ENCODE results near the gene SORCS3.

Gene SORCS3

DNA sequence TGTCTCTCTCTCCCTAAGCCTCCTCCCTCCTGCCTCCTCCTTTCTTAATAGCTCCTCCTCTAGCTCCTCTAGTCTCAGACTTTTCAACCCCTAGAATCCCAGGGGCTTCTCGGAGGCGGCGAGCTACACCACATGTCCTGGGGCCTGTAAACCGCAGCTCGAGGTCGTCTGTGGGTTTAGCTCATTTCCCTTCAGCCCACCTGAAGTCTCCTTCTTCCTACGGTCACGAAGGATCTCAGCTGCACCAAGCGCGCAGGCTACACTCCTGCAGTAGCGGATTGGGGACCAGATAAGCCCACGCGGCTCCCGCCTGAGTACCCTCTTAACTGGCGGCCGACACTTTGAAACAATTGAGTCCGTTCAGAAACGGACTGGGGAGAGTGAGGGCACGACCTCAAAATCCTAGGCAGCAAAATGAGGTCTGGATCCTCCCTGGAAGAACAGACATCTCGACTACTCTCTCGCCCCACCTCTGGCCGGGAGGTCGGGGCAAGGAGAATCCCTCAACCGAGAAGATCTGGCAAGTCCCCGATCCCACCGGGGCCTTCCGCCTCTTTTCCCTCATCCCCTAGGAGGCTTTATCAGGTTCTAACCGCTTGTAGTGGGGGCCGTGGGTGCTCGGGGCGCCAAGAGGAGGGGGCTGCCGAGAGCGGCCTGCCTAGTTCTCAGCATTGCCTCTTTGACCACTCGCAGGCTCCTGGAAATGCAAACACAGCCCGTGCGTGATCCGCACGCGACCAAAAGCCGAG, 1.3 kb upstream of the SORCS3 start:
- Mint-ChIP-seq H3K4me1 (ENCODE audit: low read depth) (peaks cover 17% of the 10 kb centered on the region), H3K4me3 (no peak overlapping the region), H3K36me3 (ENCODE audit: low read depth) (no peaks in the 10 kb centered on the region), H3K27me3 (peaks cover 80% of the 10 kb centered on the region), H3K9me3 (no peaks in the 10 kb centered on the region), H3K27ac (no peak overlapping the region)
- no peak for DNase-seq

GRCh38 chr10:104640339-104641186, 527 bp upstream of the SORCS3 start:
- Mint-ChIP-seq H3K36me3 (ENCODE audit: low read depth) (no peaks in the 10 kb centered on the region), H3K4me1 (ENCODE audit: low read depth) (peaks cover 17% of the 10 kb centered on the region), H3K9me3 (no peaks in the 10 kb centered on the region), H3K4me3 (no peak overlapping the region), H3K27me3 (peaks cover 83% of the 10 kb centered on the region), H3K27ac (no peak overlapping the region)
- DNase-seq = no peak

DNA sequence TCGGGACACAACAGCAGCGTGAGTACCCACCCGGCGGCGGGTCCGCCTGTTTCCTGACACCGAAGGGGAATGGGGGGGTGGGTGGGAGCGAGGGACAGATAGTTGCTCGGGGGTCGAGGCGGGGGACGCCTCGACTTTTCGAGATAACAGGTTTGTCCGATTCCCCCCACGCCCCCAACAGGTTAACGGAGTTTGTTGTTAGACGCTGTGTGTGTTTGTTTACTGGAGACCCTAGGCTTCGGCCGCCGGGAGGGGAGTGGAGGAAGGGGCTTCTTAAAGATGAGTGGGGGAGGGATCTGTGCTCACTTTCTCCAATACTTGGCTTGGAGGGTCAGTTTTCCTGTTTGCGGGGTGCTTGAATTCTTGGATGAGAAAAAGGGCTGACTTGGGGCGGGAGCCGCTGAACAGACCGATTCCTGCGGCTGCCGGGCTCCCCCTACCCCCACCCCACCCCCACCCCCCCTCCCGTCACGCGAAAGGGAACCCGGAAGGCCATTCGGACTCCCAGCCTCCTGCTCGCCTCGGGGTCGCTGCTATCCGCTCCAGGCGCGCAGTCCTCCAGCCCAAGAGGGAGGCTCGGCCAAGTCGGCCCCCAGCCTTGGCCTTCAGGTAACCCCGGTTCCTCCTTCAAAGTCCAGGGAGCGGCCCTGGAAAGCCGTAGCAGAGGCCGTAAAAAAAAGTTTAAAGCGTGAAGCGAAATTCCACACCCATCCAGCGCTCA, 1.0 kb downstream of the SORCS3 start:
- no peaks in the 10 kb centered on the region for H3K36me3 Mint-ChIP-seq (ENCODE audit: low read depth)
- peaks cover 84% of the 10 kb centered on the region for H3K27me3 Mint-ChIP-seq
- H3K27ac Mint-ChIP-seq = no peak overlapping the region
- H3K4me3 Mint-ChIP-seq = no peak overlapping the region
- no peaks in the 10 kb centered on the region for H3K9me3 Mint-ChIP-seq
- peaks cover 17% of the 10 kb centered on the region for H3K4me1 Mint-ChIP-seq (ENCODE audit: low read depth)
- no peak for DNase-seq

- DNase-seq = peak; percentile 36
These were observed 1.7 kb downstream of the SORCS3 start for GRCh38 chr10:104642658-104643302.

DNA sequence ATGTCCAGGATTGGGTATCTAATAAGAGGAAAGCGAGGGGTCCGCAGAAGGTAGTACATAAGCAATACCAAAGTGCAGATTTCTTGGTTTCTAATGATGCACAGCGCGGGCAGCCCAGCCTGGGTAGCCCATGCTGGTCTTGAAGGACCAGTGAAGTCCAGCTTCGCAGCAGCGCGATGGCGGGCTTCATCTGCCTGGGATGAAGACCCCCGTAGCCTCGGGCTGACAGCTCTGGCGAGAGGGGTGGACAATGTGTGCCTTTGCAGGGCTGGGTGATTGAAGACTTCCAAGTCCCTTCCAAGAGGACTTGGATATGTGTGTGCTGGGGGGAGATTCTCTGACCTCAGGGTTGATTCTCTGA, 2.2 kb downstream of the SORCS3 start:
- Mint-ChIP-seq H3K27ac (no peak overlapping the region), H3K4me1 (ENCODE audit: low read depth) (peaks cover 17% of the 10 kb centered on the region), H3K27me3 (peaks cover 76% of the 10 kb centered on the region), H3K36me3 (ENCODE audit: low read depth) (no peaks in the 10 kb centered on the region), H3K4me3 (no peak overlapping the region), H3K9me3 (no peaks in the 10 kb centered on the region)
- no peak for DNase-seq

More at GRCh38 chr10:104642658-104643302, 1.7 kb downstream of the SORCS3 start:
- Mint-ChIP-seq H3K27me3 (peaks cover 77% of the 10 kb centered on the region), H3K36me3 (ENCODE audit: low read depth) (no peaks in the 10 kb centered on the region), H3K27ac (no peak overlapping the region), H3K4me3 (no peak overlapping the region), H3K4me1 (ENCODE audit: low read depth) (peaks cover 17% of the 10 kb centered on the region), H3K9me3 (no peaks in the 10 kb centered on the region)

- H3K27ac Mint-ChIP-seq = no peak overlapping the region
- no peaks in the 10 kb centered on the region for H3K36me3 Mint-ChIP-seq (ENCODE audit: low read depth)
- no peaks in the 10 kb centered on the region for H3K9me3 Mint-ChIP-seq
- H3K4me1 Mint-ChIP-seq (ENCODE audit: low read depth) = peaks cover 4% of the 10 kb centered on the region
- DNase-seq = no peak
- no peak overlapping the region for H3K4me3 Mint-ChIP-seq
- H3K27me3 Mint-ChIP-seq = peaks cover 67% of the 10 kb centered on the region
These were observed 5.1 kb downstream of the SORCS3 start for GRCh38 chr10:104646146-104646545.

DNA sequence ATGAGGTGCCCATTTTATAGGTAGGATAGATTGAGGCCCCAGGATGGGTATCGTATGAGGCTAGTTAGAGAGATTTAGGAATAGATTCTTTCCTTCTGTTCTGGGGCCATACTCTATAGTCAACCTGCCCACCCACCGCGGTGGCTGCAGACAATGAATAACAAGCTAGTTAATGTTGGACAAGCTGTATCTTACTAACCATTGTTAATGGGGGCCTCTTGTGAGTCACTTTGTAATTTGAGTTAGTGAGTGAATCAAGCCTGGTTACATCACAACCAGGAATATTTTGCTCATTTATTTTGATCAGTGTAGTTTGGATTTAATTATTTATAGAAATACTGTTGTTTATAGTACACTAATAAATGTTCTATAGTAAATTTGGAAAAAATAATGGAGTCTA, 7.3 kb downstream of the SORCS3 start:
- Mint-ChIP-seq H3K36me3 (ENCODE audit: low read depth) (no peaks in the 10 kb centered on the region), H3K9me3 (no peaks in the 10 kb centered on the region), H3K4me3 (no peak overlapping the region), H3K27ac (no peak overlapping the region), H3K4me1 (ENCODE audit: low read depth) (no peaks in the 10 kb centered on the region), H3K27me3 (peaks cover 59% of the 10 kb centered on the region)
- no peak for DNase-seq

DNA sequence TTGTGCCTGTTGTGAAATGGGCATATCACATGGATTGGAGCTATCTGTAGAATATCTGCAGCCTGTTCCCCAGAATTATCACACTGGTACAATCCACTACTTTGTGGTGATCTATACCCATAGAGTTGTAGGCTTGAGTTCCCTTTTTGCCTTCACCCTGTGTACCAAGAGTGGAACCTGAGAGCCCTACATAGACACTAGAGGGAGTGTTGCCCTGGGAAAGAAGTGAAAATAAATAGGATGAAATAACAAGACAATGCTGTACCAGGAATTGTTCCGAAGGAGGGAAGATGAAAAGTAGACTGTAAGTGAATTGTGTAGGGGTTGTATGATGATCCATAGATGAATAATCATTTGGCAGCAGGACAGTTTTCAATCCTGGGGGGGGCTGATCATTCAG, 9.0 kb downstream of the SORCS3 start:
- H3K9me3 Mint-ChIP-seq = no peaks in the 10 kb centered on the region
- peaks cover 53% of the 10 kb centered on the region for H3K27me3 Mint-ChIP-seq
- no peaks in the 10 kb centered on the region for H3K36me3 Mint-ChIP-seq (ENCODE audit: low read depth)
- no peak overlapping the region for H3K27ac Mint-ChIP-seq
- H3K4me3 Mint-ChIP-seq = no peak overlapping the region
- H3K4me1 Mint-ChIP-seq (ENCODE audit: low read depth) = no peaks in the 10 kb centered on the region
- no peak for DNase-seq

DNA sequence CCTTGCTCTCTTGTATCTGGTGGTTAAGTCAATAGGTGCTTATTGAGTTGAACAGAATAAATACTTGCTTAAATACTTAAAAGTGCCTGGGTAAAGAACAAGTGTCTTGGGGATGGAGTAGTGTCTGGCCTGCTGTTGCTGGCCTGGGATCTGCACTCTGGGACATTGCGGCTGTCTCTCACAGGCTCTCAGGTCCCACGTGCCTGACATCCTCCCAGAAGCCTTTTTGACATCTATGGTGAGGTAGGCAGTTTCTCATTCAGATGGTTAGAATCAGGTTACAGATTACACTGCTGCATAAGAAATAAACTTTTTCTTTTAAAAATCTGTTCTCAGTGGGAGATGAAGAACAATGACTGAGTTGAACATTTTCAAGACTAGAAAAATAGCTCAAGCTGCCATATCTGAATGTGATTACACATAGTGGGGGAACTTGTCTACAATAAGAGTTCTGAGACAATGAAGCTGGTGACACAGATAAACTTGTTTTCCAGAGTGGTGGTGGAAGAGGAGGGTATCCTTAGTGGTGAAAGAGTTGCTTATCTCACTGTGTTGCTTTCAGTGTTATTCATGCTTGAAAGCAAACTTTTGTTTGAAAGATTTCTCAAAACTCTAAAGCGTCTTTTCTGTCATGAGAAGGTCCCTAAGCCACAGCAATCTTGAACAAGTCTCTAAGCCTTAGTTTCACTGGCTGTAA, 9.7 kb downstream of the SORCS3 start:
- Mint-ChIP-seq H3K9me3 (no peaks in the 10 kb centered on the region), H3K36me3 (ENCODE audit: low read depth) (no peaks in the 10 kb centered on the region), H3K4me1 (ENCODE audit: low read depth) (no peaks in the 10 kb centered on the region), H3K27me3 (peaks cover 46% of the 10 kb centered on the region), H3K27ac (no peak overlapping the region), H3K4me3 (no peak overlapping the region)
- no peak for DNase-seq

DNA sequence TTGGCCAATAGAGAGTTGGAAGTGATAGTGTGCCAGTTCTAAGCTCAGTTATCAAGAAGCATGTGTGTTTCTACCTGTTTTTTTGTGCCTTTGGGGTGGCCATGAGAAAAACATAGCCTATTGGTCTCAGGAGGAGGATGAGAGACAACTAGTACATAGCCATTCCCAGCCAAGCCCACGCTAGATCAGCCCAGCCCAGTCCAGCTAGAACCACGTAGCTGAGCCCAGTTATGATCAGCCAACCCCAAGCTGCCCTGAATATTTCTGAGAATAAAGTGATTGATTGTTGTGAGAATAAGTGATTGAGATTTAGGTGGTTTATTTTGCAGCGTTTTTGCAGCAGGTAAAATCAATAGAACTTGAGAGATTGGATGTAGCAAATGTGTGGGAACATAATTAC, 15.9 kb downstream of the SORCS3 start:
- Mint-ChIP-seq H3K36me3 (ENCODE audit: low read depth) (no peaks in the 10 kb centered on the region), H3K4me1 (ENCODE audit: low read depth) (no peaks in the 10 kb centered on the region), H3K27ac (no peak overlapping the region), H3K4me3 (no peak overlapping the region), H3K9me3 (no peaks in the 10 kb centered on the region), H3K27me3 (peaks cover 37% of the 10 kb centered on the region)
- DNase-seq = no peak

- H3K27ac Mint-ChIP-seq = no peak overlapping the region
- H3K27me3 Mint-ChIP-seq = peaks cover 33% of the 10 kb centered on the region
- no peaks in the 10 kb centered on the region for H3K4me1 Mint-ChIP-seq (ENCODE audit: low read depth)
- no peak overlapping the region for H3K4me3 Mint-ChIP-seq
- no peaks in the 10 kb centered on the region for H3K36me3 Mint-ChIP-seq (ENCODE audit: low read depth)
- no peaks in the 10 kb centered on the region for H3K9me3 Mint-ChIP-seq
- DNase-seq = no peak
These were observed 16.4 kb downstream of the SORCS3 start for GRCh38 chr10:104657457-104657856.

GRCh38 chr10:104658067-104658466, 17.0 kb downstream of the SORCS3 start:
- peaks cover 30% of the 10 kb centered on the region for H3K27me3 Mint-ChIP-seq
- no peak overlapping the region for H3K4me3 Mint-ChIP-seq
- H3K36me3 Mint-ChIP-seq (ENCODE audit: low read depth) = no peaks in the 10 kb centered on the region
- H3K9me3 Mint-ChIP-seq = no peaks in the 10 kb centered on the region
- no peaks in the 10 kb centered on the region for H3K4me1 Mint-ChIP-seq (ENCODE audit: low read depth)
- H3K27ac Mint-ChIP-seq = no peak overlapping the region
- DNase-seq = no peak

DNA sequence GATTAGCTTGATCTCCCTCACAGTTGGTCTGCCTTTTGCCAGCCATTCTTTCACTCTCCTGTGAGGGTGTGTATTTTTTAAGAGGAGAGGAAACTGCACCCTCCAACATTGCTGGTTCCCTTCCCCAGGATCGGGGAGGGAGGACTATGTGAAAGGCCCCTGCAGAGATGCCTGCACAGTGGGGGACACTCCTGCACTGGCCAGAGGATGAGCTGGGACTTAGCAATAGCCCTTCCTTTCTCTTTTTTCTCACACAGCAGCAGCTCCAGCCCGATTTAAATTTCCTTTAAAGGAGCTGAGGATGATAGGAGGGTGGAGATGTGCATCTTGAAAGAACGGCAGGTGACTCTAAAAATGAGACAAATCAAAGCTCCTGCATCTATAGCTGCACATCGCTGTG, 18.7 kb downstream of the SORCS3 start:
- H3K36me3 Mint-ChIP-seq (ENCODE audit: low read depth) = no peaks in the 10 kb centered on the region
- H3K9me3 Mint-ChIP-seq = no peaks in the 10 kb centered on the region
- H3K4me3 Mint-ChIP-seq = no peak overlapping the region
- no peak for DNase-seq
- no peaks in the 10 kb centered on the region for H3K4me1 Mint-ChIP-seq (ENCODE audit: low read depth)
- peaks cover 30% of the 10 kb centered on the region for H3K27me3 Mint-ChIP-seq
- no peak overlapping the region for H3K27ac Mint-ChIP-seq

GRCh38 chr10:104663076-104663475, 22.0 kb downstream of the SORCS3 start:
- Mint-ChIP-seq H3K27me3 (peaks cover 29% of the 10 kb centered on the region), H3K4me1 (ENCODE audit: low read depth) (no peaks in the 10 kb centered on the region), H3K4me3 (no peak overlapping the region), H3K27ac (no peak overlapping the region), H3K9me3 (no peaks in the 10 kb centered on the region), H3K36me3 (ENCODE audit: low read depth) (no peaks in the 10 kb centered on the region)
- DNase-seq = no peak
